K562 (cell line): Measurements from ENCODE around the gene LUC7L3. TPM values are rescaled to one million over a fixed set of nuclear protein-coding genes. Genes with fewer than 3 reads are reported as not detected.

Source experiments
- CBFA2T2 ChIP-seq: fragments of 450-650 bp; conservative IDR thresholded peaks from 2 replicates; pipeline ENCODE4 v1.6.1; 2017; ENCODE audit warnings: mild to moderate bottlenecking
- CBFA2T3 ChIP-seq: fragments of 450-650 bp; IDR thresholded peaks from 2 replicates; pipeline ENCODE4 v1.6.1; 2017
- ELF1 ChIP-seq: fragments of 200-800 bp; sonication (Bioruptor generic); IDR thresholded peaks from 2 replicates; pipeline ENCODE4 v1.6.1; 2016; ENCODE audit warnings: missing genetic modification characterization, missing compliant biosample characterization
- FOXP1 ChIP-seq: sonication (generic); formaldehyde crosslinking; IDR thresholded peaks from 2 replicates; pipeline ENCODE4 v1.8.0; 2022; ENCODE audit warnings: mild to moderate bottlenecking, missing genetic modification reagents
- GATAD2A ChIP-seq: fragments of 450-650 bp; IDR thresholded peaks from 2 replicates; pipeline ENCODE4 v1.6.1; 2017
- HDAC6 ChIP-seq: IDR thresholded peaks from 2 replicates; pipeline ENCODE4 v1.6.1; 2012; ENCODE audit warnings: low read depth, mild to moderate bottlenecking, control low read depth, inconsistent platforms, low read length, moderate library complexity
- NFIC ChIP-seq: fragments of 450-650 bp; IDR thresholded peaks from 2 replicates; pipeline ENCODE4 v1.6.1; 2017; ENCODE audit warnings: mild to moderate bottlenecking, inconsistent platforms
- PCBP2 ChIP-seq: fragments of 200-400 bp; formaldehyde crosslinking; IDR thresholded peaks from 2 replicates; pipeline ENCODE4 v1.6.1; 2018; ENCODE audit warnings: low read length, low read depth, mild to moderate bottlenecking, moderate library complexity; ENCODE audit not compliant: poor library complexity, severe bottlenecking
- POLR2G ChIP-seq: fragments of 200-400 bp; formaldehyde crosslinking; IDR thresholded peaks from 2 replicates; pipeline ENCODE4 v1.6.1; 2017; ENCODE audit warnings: low read depth, mild to moderate bottlenecking, antibody characterized with exemption, low read length, moderate library complexity
- RCOR1 ChIP-seq, 2 experiments: IDR thresholded peaks; 2 replicates each; pipeline ENCODE4 v1.6.1; 2012; ENCODE audit warnings: low read depth in 2 of 2, low read length in 2 of 2, borderline replicate concordance in 1 of 2, improper control_type of control experiment in 1 of 2
- SMAD3 ChIP-seq: fragments of 450-650 bp; formaldehyde crosslinking; conservative IDR thresholded peaks from 2 replicates; pipeline ENCODE4 v1.4.0; 2020; ENCODE audit warnings: mild to moderate bottlenecking
- TARDBP ChIP-seq: fragments of 450-650 bp; IDR thresholded peaks from 2 replicates; pipeline ENCODE4 v1.6.1; 2016
- ZFX ChIP-seq: sonication (generic); formaldehyde crosslinking; IDR thresholded peaks from 2 replicates; pipeline ENCODE4 v1.8.0; 2022; ENCODE audit warnings: mild to moderate bottlenecking, missing genetic modification reagents, moderate library complexity
- ZKSCAN1 ChIP-seq: fragments of 150-350 bp; IDR thresholded peaks from 2 replicates; pipeline ENCODE4 v1.6.1; 2016; ENCODE audit warnings: low read depth, low read length
- polyA plus RNA-seq, 8 experiments: library from polyadenylated mRNA; depleted of rRNA in 4 of 8; stranded (reverse) in 5 of 8; unstranded in 3 of 8; fragments of >200 nt; fragmentation: Nextera tagmentation in 2 of 8; fragmentation: Illumina TruSeq in 1 of 8; extraction: Ambion mirVana in 2 of 8; extraction: Trizol in 1 of 8; gene quantifications; 2 replicates each; pipeline versions ENCODE4 v1.2.1 to v1.2.3, GENCODE V29; 2011 to 2014; ENCODE audit warnings: inconsistent platforms in 1 of 8, missing spikeins in 1 of 8
- total RNA-seq, 7 experiments: library from RNA; depleted of rRNA in 6 of 7; stranded (reverse); fragments of >200 nt in 6 of 7; fragmentation: Illumina TruSeq in 2 of 7; extraction: Trizol in 2 of 7; gene quantifications; 2 replicates each; pipeline versions ENCODE4 v1.2.1 to v1.2.3, GENCODE V29; 2011 to 2021; ENCODE audit warnings: low replicate concordance in 1 of 7
- TF ChIP-seq, protein P1 (sequence below): fragments of 200-800 bp; sonication (Bioruptor generic); IDR thresholded peaks from 2 replicates; pipeline ENCODE4 v1.6.1; 2017; ENCODE audit warnings: missing genetic modification characterization, missing compliant biosample characterization
- TF ChIP-seq, protein P2 (sequence below): fragments of 450-650 bp; conservative IDR thresholded peaks from 2 replicates; pipeline ENCODE4 v1.6.1; 2016; ENCODE audit warnings: missing genetic modification characterization, low read depth, mild to moderate bottlenecking, control low read depth, missing compliant biosample characterization
- TF ChIP-seq, protein P3 (sequence below): fragments of 450-650 bp; formaldehyde crosslinking; IDR thresholded peaks from 2 replicates; pipeline ENCODE4 v1.4.0; 2022; ENCODE audit warnings: missing genetic modification characterization
- TF ChIP-seq, protein P4 (sequence below): sonication (generic); formaldehyde crosslinking; IDR thresholded peaks from 2 replicates; pipeline ENCODE4 v1.8.1; 2023; ENCODE audit warnings: mild to moderate bottlenecking, missing genetic modification reagents
- TF ChIP-seq, protein P5 (sequence below): sonication (generic); IDR thresholded peaks from 2 replicates; pipeline ENCODE4 v1.6.1; 2016

LUC7L3 gene
- total and polyA plus RNA-seq, 9 of the 15 experiments (the other 6 are each of a cell fraction or from before 2014, with no cell fraction given) = 80.8 to 284 (median 127) TPM

DNA sequence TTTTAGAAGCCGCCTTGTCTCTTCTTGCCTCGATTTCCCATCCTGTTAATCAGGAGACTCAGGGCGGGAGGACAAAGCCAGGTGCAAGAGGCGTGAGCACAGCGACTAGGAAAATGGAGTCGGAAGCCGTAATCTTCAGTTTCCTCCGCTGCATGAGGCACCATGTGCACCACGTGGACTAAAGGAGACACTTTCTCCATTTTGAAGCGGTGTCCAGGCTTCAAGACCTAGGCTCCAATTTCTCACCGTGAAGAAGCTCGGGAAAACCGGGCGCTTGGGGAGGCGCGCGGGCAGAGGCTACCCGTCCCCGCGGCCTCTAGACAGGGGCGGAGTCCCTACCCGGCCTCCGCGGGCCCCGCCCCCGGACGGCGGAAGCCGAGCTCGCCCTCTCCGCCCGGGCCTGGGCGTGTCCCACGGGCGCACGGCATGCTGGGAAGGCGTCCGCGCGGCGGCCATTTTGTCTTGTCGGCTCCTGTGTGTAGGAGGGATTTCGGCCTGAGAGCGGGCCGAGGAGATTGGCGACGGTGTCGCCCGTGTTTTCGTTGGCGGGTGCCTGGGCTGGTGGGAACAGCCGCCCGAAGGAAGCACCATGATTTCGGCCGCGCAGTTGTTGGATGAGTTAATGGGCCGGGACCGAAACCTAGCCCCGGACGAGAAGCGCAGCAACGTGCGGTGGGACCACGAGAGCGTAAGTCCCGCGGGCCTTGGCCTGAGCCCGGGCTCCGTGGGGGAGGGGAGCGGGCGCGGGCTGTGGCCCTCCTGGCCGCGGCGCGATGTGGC, at the start of gene LUC7L3 (continued):
- TF ChIP-seq, protein P1, sequence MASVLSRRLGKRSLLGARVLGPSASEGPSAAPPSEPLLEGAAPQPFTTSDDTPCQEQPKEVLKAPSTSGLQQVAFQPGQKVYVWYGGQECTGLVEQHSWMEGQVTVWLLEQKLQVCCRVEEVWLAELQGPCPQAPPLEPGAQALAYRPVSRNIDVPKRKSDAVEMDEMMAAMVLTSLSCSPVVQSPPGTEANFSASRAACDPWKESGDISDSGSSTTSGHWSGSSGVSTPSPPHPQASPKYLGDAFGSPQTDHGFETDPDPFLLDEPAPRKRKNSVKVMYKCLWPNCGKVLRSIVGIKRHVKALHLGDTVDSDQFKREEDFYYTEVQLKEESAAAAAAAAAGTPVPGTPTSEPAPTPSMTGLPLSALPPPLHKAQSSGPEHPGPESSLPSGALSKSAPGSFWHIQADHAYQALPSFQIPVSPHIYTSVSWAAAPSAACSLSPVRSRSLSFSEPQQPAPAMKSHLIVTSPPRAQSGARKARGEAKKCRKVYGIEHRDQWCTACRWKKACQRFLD (CRISPR knock-in tag) = peak; percentile 25; the same call in 1 of the 2 replicates
- TF ChIP-seq ZFX (CRISPR knock-in tag) (peak; percentile 98), RCOR1 (IDR thresholded peaks at IDR 0.05; ENCODE audit: borderline replicate concordance in 1 of 2, low read depth in 2 of 2, low read length in 2 of 2) (peak in 1 of 2 experiments; percentile 32; a peak in 1 of 4 replicates), GATAD2A (0 out of 2 replicates have a peak, but pooled peaks have one; percentile 53), ELF1 (peak; percentile 78), NFIC (peak; percentile 67), HDAC6 (no peak), SMAD3 (CRISPR knock-in tag) (peak; percentile 84), POLR2G (peak; percentile 99), CBFA2T3 (0 out of 2 replicates have a peak, but pooled peaks have one; percentile 5), ZKSCAN1 (0 out of 2 replicates have a peak, but pooled peaks have one; percentile 43), PCBP2 (no peak), TARDBP (no peak; the same call in 1 of the 2 replicates), FOXP1 (peak; percentile 90), CBFA2T2 (no peak; the same call in 1 of the 2 replicates)
- TF ChIP-seq, protein P2, sequence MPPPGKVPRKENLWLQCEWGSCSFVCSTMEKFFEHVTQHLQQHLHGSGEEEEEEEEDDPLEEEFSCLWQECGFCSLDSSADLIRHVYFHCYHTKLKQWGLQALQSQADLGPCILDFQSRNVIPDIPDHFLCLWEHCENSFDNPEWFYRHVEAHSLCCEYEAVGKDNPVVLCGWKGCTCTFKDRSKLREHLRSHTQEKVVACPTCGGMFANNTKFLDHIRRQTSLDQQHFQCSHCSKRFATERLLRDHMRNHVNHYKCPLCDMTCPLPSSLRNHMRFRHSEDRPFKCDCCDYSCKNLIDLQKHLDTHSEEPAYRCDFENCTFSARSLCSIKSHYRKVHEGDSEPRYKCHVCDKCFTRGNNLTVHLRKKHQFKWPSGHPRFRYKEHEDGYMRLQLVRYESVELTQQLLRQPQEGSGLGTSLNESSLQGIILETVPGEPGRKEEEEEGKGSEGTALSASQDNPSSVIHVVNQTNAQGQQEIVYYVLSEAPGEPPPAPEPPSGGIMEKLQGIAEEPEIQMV (tag) = no peak
- TF ChIP-seq, protein P3, sequence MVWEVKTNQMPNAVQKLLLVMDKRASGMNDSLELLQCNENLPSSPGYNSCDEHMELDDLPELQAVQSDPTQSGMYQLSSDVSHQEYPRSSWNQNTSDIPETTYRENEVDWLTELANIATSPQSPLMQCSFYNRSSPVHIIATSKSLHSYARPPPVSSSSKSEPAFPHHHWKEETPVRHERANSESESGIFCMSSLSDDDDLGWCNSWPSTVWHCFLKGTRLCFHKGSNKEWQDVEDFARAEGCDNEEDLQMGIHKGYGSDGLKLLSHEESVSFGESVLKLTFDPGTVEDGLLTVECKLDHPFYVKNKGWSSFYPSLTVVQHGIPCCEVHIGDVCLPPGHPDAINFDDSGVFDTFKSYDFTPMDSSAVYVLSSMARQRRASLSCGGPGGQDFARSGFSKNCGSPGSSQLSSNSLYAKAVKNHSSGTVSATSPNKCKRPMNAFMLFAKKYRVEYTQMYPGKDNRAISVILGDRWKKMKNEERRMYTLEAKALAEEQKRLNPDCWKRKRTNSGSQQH (CRISPR knock-in tag) = 0 out of 2 replicates have a peak, but pooled peaks have one; percentile 13
- TF ChIP-seq, protein P4, sequence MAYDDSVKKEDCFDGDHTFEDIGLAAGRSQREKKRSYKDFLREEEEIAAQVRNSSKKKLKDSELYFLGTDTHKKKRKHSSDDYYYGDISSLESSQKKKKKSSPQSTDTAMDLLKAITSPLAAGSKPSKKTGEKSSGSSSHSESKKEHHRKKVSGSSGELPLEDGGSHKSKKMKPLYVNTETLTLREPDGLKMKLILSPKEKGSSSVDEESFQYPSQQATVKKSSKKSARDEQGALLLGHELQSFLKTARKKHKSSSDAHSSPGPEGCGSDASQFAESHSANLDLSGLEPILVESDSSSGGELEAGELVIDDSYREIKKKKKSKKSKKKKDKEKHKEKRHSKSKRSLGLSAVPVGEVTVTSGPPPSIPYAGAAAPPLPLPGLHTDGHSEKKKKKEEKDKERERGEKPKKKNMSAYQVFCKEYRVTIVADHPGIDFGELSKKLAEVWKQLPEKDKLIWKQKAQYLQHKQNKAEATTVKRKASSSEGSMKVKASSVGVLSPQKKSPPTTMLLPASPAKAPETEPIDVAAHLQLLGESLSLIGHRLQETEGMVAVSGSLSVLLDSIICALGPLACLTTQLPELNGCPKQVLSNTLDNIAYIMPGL (CRISPR knock-in tag) = peak; percentile 81
- TF ChIP-seq, protein P5, sequence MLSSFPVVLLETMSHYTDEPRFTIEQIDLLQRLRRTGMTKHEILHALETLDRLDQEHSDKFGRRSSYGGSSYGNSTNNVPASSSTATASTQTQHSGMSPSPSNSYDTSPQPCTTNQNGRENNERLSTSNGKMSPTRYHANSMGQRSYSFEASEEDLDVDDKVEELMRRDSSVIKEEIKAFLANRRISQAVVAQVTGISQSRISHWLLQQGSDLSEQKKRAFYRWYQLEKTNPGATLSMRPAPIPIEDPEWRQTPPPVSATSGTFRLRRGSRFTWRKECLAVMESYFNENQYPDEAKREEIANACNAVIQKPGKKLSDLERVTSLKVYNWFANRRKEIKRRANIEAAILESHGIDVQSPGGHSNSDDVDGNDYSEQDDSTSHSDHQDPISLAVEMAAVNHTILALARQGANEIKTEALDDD = no peak
